ENCODE measurements around the gene NES. TPM values are rescaled to one million over a fixed set of nuclear protein-coding genes. Genes with fewer than 3 reads are reported as not detected.

Gene NES
- total RNA-seq, 1 donor from 2014 or later: 74.1 TPM

GRCh38 chr1:156721131-156721530 is 43.9 kb upstream of the NES start:
- H3K4me3 ChIP-seq: no peak overlapping the region
- no peak for TF ChIP-seq CTCF (IDR thresholded peaks at IDR 0.05)
- H3K4me1 ChIP-seq: peaks cover 10 to 13% of the 10 kb centered on the region in 2 donors
- DNase-seq (ENCODE audit: low spot score in 2 of 2): no peak
- no peaks in the 10 kb centered on the region for H3K9me3 ChIP-seq
- peaks cover 26 to 42% of the 10 kb centered on the region in 2 donors for H3K36me3 ChIP-seq
- H3K27ac ChIP-seq: no peak overlapping the region
- intact Hi-C loops (cut with DNase I): no loop called here
- no peaks in the 10 kb centered on the region for H3K27me3 ChIP-seq

GRCh38 chr1:156717351-156717750 is 40.1 kb upstream of the NES start:
- no peaks in the 10 kb centered on the region for H3K4me1 ChIP-seq
- intact Hi-C loops (cut with DNase I): no loop called here
- no peaks in the 10 kb centered on the region for H3K27me3 ChIP-seq
- H3K4me3 ChIP-seq: no peak overlapping the region
- DNase-seq (ENCODE audit: low spot score in 2 of 2): no peak
- H3K36me3 ChIP-seq: peaks cover 7 to 15% of the 10 kb centered on the region in 2 donors
- H3K9me3 ChIP-seq: no peaks in the 10 kb centered on the region
- TF ChIP-seq CTCF (IDR thresholded peaks at IDR 0.05): no peak
- H3K27ac ChIP-seq: no peak overlapping the region

GRCh38 chr1:156714830-156715229 is 37.6 kb upstream of the NES start:
- Histone ChIP-seq H3K9me3 (no peaks in the 10 kb centered on the region), H3K36me3 (no peaks in the 10 kb centered on the region), H3K4me1 (peaks cover 0 to 6% of the 10 kb centered on the region in 2 donors), H3K27ac (no peak overlapping the region), H3K4me3 (no peak overlapping the region), H3K27me3 (no peaks in the 10 kb centered on the region)
- intact Hi-C loops (cut with DNase I): no loop called here
- no peak for DNase-seq (ENCODE audit: low spot score in 2 of 2)
- no peak for TF ChIP-seq CTCF (IDR thresholded peaks at IDR 0.05)

DNA sequence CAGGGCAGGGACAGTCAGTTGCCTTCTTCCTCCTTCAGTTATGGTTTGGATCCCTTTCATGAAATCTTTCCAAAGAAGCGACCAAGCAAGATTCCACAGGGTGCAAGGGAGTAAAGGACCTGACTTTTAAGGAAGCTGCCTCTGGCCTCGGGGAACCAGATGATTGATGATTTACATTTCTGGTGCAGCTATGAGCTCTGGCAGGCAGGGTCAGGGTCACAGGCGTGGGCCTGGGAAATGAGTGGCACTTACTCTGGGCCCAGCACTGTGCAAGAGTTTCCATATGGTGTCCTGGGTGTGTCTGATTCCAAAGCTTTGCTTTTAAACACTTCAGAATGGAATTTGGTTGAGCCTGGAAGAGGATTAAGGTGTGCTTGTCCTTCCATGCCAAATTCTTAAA is 35.4 kb upstream of the NES start:
- H3K4me3 ChIP-seq: no peak overlapping the region
- H3K9me3 ChIP-seq: no peaks in the 10 kb centered on the region
- no peak for DNase-seq (ENCODE audit: low spot score in 2 of 2)
- H3K27ac ChIP-seq: no peak overlapping the region
- TF ChIP-seq CTCF (IDR thresholded peaks at IDR 0.05): no peak
- intact Hi-C loops (cut with DNase I): no loop called here
- H3K27me3 ChIP-seq: no peaks in the 10 kb centered on the region
- peaks cover 0 to 11% of the 10 kb centered on the region in 2 donors for H3K4me1 ChIP-seq
- no peaks in the 10 kb centered on the region for H3K36me3 ChIP-seq

- Histone ChIP-seq H3K4me3 (no peak overlapping the region), H3K36me3 (no peaks in the 10 kb centered on the region), H3K4me1 (peaks cover 0 to 19% of the 10 kb centered on the region in 2 donors), H3K27ac (no peak overlapping the region), H3K9me3 (no peaks in the 10 kb centered on the region), H3K27me3 (no peaks in the 10 kb centered on the region)
- intact Hi-C loops (cut with DNase I): no loop called here
- TF ChIP-seq CTCF (IDR thresholded peaks at IDR 0.05): no peak
- DNase-seq (ENCODE audit: low spot score in 2 of 2): no peak
These were observed 34.0 kb upstream of the NES start for GRCh38 chr1:156711011-156711817.
